Measurements from ENCODE around the gene SLC9A3.

Gene SLC9A3

DNA sequence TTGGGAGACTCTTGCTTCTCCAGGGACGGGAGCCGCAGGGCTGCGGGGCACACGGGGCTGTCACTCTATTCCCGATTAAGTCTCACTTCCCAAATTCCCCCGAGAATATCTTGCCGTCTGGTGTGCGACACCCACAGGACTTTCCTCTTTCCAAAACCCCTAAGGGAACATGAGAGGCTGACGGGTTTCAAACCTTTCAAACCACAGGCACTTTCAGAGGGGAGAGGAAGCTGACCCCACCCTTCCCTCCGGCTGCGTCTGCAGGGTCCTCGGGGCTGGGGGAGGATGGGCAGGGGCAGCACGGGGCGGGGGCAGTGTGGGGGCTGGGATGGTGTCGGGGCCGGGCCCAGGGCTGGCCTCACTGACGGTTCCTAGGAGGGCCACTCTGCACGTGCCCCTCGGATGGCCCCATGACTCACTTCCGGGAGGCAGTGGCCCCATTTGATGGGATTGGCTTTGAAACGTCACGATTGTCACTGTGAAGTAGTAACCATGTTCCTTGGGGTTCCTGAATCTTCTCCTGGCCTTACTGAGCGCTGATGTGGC is 38.2 kb downstream of the SLC9A3 start:
- DNase-seq = no peak
- Histone ChIP-seq H3K4me3 (ENCODE audit: low read depth in 1 of 2, low read length in 2 of 2) (no peak overlapping the region), H3K27me3 (ENCODE audit: insufficient read depth, low read length, poor library complexity) (no peaks in the 10 kb centered on the region), H3K27ac (ENCODE audit: low read length) (no peak overlapping the region), H3K36me3 (ENCODE audit: insufficient read depth, low read length) (no peaks in the 10 kb centered on the region), H3K79me2 (ENCODE audit: insufficient read depth, low read length) (no peaks in the 10 kb centered on the region), H4K20me1 (ENCODE audit: insufficient read depth, low read length) (no peaks in the 10 kb centered on the region), H2AFZ (ENCODE audit: low read depth, low read length) (no peak overlapping the region), H3K9ac (ENCODE audit: low read depth, low read length) (no peak overlapping the region), H3K4me1 (ENCODE audit: insufficient read depth, low read length) (no peaks in the 10 kb centered on the region), H3K4me2 (ENCODE audit: insufficient read depth, low read length) (no peak overlapping the region), H3K9me3 (ENCODE audit: insufficient read depth, low read length, severe bottlenecking) (no peaks in the 10 kb centered on the region)
- no peak for ATAC-seq (ENCODE audit: insufficient read depth, low read depth)
- TF ChIP-seq EZH2 (IDR thresholded peaks at IDR 0.05; ENCODE audit: borderline replicate concordance, low read depth, low read length, severe bottlenecking) = no peak
- no peak for TF ChIP-seq CTCF (IDR thresholded peaks at IDR 0.05; ENCODE audit: borderline replicate concordance, extremely low read depth, low read length, poor library complexity, severe bottlenecking)

DNA sequence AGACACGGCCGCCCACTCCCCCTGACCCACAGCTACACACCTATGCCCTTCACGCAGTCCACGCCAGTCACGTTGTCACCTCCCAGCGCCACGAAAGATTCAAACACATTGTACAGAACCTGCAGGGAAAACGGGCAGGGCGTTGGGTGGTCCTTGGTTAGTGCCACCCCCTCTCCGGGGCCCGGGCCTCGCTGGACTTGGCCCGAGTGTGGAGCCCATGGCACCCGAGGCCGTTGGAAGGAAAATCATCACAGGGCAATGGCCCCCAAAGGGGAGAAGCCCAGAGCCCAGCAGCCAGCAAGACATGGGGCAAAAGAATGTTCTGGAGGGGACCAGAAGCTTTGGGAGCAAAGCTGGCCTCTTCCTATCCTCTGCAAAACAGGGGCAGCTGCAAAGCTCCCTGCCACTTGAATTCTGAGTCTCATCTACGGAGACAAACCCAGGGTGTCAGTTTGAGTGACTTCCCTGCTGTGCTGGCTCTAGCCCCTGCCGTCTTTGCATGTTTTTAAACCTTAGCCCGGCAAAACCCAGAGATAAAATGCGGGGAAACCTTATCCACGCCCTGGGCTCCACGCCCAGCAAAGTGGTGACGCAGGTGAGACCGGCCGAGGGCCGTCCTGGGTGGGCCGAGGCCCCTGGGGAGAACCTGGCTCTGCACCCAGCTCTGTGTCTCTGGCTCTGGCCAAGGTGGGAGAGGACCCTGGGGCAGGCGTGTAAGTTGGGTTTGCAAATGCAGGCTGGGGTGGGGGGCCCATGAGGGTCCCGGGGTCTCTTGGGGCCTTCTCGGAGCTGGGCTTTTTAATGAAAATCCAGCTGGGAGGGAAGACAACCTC is 38.9 kb downstream of the SLC9A3 start:
- no peak overlapping the region for H3K27ac ChIP-seq (ENCODE audit: low read length)
- H3K4me3 ChIP-seq (ENCODE audit: low read depth in 1 of 2, low read length in 2 of 2) = no peak overlapping the region
- no peaks in the 10 kb centered on the region for H4K20me1 ChIP-seq (ENCODE audit: insufficient read depth, low read length)
- no peak for TF ChIP-seq CTCF (IDR thresholded peaks at IDR 0.05; ENCODE audit: borderline replicate concordance, extremely low read depth, low read length, poor library complexity, severe bottlenecking)
- TF ChIP-seq EZH2 (IDR thresholded peaks at IDR 0.05; ENCODE audit: borderline replicate concordance, low read depth, low read length, severe bottlenecking) = no peak
- DNase-seq (no peak), ATAC-seq (ENCODE audit: insufficient read depth, low read depth) (no peak)
- H2AFZ ChIP-seq (ENCODE audit: low read depth, low read length) = no peak overlapping the region
- no peaks in the 10 kb centered on the region for H3K79me2 ChIP-seq (ENCODE audit: insufficient read depth, low read length)
- no peaks in the 10 kb centered on the region for H3K4me1 ChIP-seq (ENCODE audit: insufficient read depth, low read length)
- no peak overlapping the region for H3K4me2 ChIP-seq (ENCODE audit: insufficient read depth, low read length)
- H3K9ac ChIP-seq (ENCODE audit: low read depth, low read length) = no peak overlapping the region
- no peaks in the 10 kb centered on the region for H3K9me3 ChIP-seq (ENCODE audit: insufficient read depth, low read length, severe bottlenecking)
- H3K27me3 ChIP-seq (ENCODE audit: insufficient read depth, low read length, poor library complexity) = no peaks in the 10 kb centered on the region
- no peaks in the 10 kb centered on the region for H3K36me3 ChIP-seq (ENCODE audit: insufficient read depth, low read length)

DNA sequence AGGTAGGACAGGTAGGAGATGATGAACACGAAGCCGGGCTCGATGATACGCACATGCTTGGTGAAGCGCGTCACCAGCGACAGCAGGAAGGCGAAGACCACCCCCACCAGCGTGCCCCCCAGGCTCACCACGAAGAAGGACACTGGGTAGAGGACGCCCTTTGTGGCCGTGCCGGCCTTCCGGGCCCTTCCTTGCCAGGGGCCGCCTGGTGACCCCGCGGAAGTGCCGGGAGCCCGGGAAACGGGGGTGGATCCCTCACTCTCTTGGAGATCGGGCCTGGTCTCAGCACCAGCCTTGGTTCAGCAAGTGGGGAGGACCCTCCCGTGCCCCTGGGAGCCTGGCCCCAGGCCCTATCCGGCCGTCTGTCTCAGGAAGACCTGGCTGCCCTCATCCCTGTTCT is 39.7 kb downstream of the SLC9A3 start:
- Histone ChIP-seq H3K4me1 (ENCODE audit: insufficient read depth, low read length) (no peaks in the 10 kb centered on the region), H3K27ac (ENCODE audit: low read length) (no peak overlapping the region), H4K20me1 (ENCODE audit: insufficient read depth, low read length) (no peaks in the 10 kb centered on the region), H3K9me3 (ENCODE audit: insufficient read depth, low read length, severe bottlenecking) (no peaks in the 10 kb centered on the region), H2AFZ (ENCODE audit: low read depth, low read length) (no peak overlapping the region), H3K27me3 (ENCODE audit: insufficient read depth, low read length, poor library complexity) (no peaks in the 10 kb centered on the region), H3K36me3 (ENCODE audit: insufficient read depth, low read length) (no peaks in the 10 kb centered on the region), H3K9ac (ENCODE audit: low read depth, low read length) (no peak overlapping the region), H3K79me2 (ENCODE audit: insufficient read depth, low read length) (no peaks in the 10 kb centered on the region), H3K4me3 (ENCODE audit: low read depth in 1 of 2, low read length in 2 of 2) (no peak overlapping the region), H3K4me2 (ENCODE audit: insufficient read depth, low read length) (no peak overlapping the region)
- TF ChIP-seq EZH2 (IDR thresholded peaks at IDR 0.05; ENCODE audit: borderline replicate concordance, low read depth, low read length, severe bottlenecking) (no peak), CTCF (IDR thresholded peaks at IDR 0.05; ENCODE audit: borderline replicate concordance, extremely low read depth, low read length, poor library complexity, severe bottlenecking) (no peak)
- ATAC-seq (ENCODE audit: insufficient read depth, low read depth) (no peak), DNase-seq (no peak)

Data from DND-41 (cell line).